ENCODE results near the gene LSAMP.

GRCh38 chr3:116020989-116021388 lies 424.3 kb downstream of the LSAMP start:
- no peak for TF ChIP-seq POLR2A (IDR thresholded peaks at IDR 0.05)
- TF ChIP-seq CTCF (IDR thresholded peaks at IDR 0.05): no peak
